ENCODE measurements around the gene RALGPS2. TPM values are rescaled to one million over a fixed set of nuclear protein-coding genes. Genes with fewer than 3 reads are reported as not detected.

RALGPS2 gene
- total RNA-seq, 2 experiments from 2014 or later = 91.6 to 102 TPM

- intact Hi-C loops (cut with micrococcal nuclease; ENCODE audit: unreplicated experiment) = no loop called here
- Histone ChIP-seq H3K79me2 (ENCODE audit: insufficient read depth, low read depth, low read length) (no peaks in the 10 kb centered on the region), H3K9me2 (ENCODE audit: insufficient read depth, low read length) (no peaks in the 10 kb centered on the region), H3K4me2 (ENCODE audit: low read length) (no peak overlapping the region), H3K4me1 (ENCODE audit: insufficient read depth, low read length, poor library complexity, severe bottlenecking) (peaks cover 4% of the 10 kb centered on the region), H3K27ac (ENCODE audit: low read depth, low read length, poor library complexity, severe bottlenecking) (no peak overlapping the region), H4K20me1 (ENCODE audit: insufficient read depth, low read length) (no peaks in the 10 kb centered on the region), H3K36me3 (ENCODE audit: insufficient read depth, low read length) (no peaks in the 10 kb centered on the region), H3K9me3 (ENCODE audit: low read length) (no peaks in the 10 kb centered on the region), H3K4me3 (ENCODE audit: low read depth, low read length, poor library complexity, severe bottlenecking) (no peak overlapping the region), H2AFZ (ENCODE audit: low read length) (no peak overlapping the region)
- DNase-seq (ENCODE audit: low spot score) = no peak
- no TSS peak for BruUV-seq (replicated peaks)
- no peak for TF ChIP-seq CTCF (conservative IDR thresholded peaks at IDR 0.05; ENCODE audit: low read length)
- TF ChIP-seq EZH2phosphoT487 (IDR thresholded peaks at IDR 0.05; ENCODE audit: borderline replicate concordance, low read depth, low read length) = no peak
- ChIA-PET CTCF (ENCODE audit: unreplicated experiment) (no interaction called here), POLR2A (no interaction called here)
Observed at GRCh38 chr1:178961868-178962267, 236.8 kb downstream of the RALGPS2 start.

GRCh38 chr1:178962853-178963711 is 238.0 kb downstream of the RALGPS2 start:
- no peak for DNase-seq (ENCODE audit: low spot score)
- no peaks in the 10 kb centered on the region for H3K79me2 ChIP-seq (ENCODE audit: insufficient read depth, low read depth, low read length)
- no peak overlapping the region for H3K4me3 ChIP-seq (ENCODE audit: low read depth, low read length, poor library complexity, severe bottlenecking)
- BruUV-seq (replicated peaks) = no TSS peak
- TF ChIP-seq CTCF (conservative IDR thresholded peaks at IDR 0.05; ENCODE audit: low read length) = no peak
- no peak for TF ChIP-seq EZH2phosphoT487 (IDR thresholded peaks at IDR 0.05; ENCODE audit: borderline replicate concordance, low read depth, low read length)
- intact Hi-C loops (cut with micrococcal nuclease; ENCODE audit: unreplicated experiment) = no loop called here
- ChIA-PET CTCF (ENCODE audit: unreplicated experiment) (no interaction called here), POLR2A (interaction anchor here (0.6 to 1.2 kb wide), 4 partner anchors 16 to 603 kb away, joined by 3 to 8 read pairs (median 4); no protein-coding TSS in a partner anchor)
- H3K9me2 ChIP-seq (ENCODE audit: insufficient read depth, low read length) = no peaks in the 10 kb centered on the region
- no peaks in the 10 kb centered on the region for H3K9me3 ChIP-seq (ENCODE audit: low read length)
- H3K4me1 ChIP-seq (ENCODE audit: insufficient read depth, low read length, poor library complexity, severe bottlenecking) = peaks cover 4% of the 10 kb centered on the region
- no peaks in the 10 kb centered on the region for H3K36me3 ChIP-seq (ENCODE audit: insufficient read depth, low read length)
- no peak overlapping the region for H3K27ac ChIP-seq (ENCODE audit: low read depth, low read length, poor library complexity, severe bottlenecking)
- H4K20me1 ChIP-seq (ENCODE audit: insufficient read depth, low read length) = no peaks in the 10 kb centered on the region
- no peak overlapping the region for H3K4me2 ChIP-seq (ENCODE audit: low read length)
- H2AFZ ChIP-seq (ENCODE audit: low read length) = no peak overlapping the region
